CD14-positive monocyte (primary cell): Measurements from ENCODE around the gene CTDP1. TPM values are rescaled to one million over a fixed set of nuclear protein-coding genes. Genes with fewer than 3 reads are reported as not detected.

ENCODE experiments used
- DNase-seq, 3 donors: peaks; one replicate each; pipeline ENCODE4 v3.0.0-alpha.2; 2011 to 2022
- H2AFZ ChIP-seq: 2 replicates; pipeline ENCODE4 v1.6.0; 2012; ENCODE audit warnings: mild to moderate bottlenecking, low read depth, low read length, inconsistent platforms; ENCODE audit not compliant: insufficient read depth, poor library complexity, severe bottlenecking
- H3K27ac ChIP-seq, 2 donors: 1 replicate in 1 of 2; 2 replicates in 1 of 2; pipeline ENCODE4 v1.5.1; 2012 to 2013; ENCODE audit warnings: low read length in 2 of 2, control low read depth in 1 of 2, inconsistent platforms in 1 of 2, low read depth in 1 of 2, mild to moderate bottlenecking in 1 of 2
- H3K27me3 ChIP-seq, 2 donors: one replicate each; pipeline versions ENCODE4 v1.6.0 to v1.6.1; 2011 to 2013; ENCODE audit warnings: low read length in 2 of 2; ENCODE audit not compliant: control insufficient read depth in 2 of 2, insufficient read depth in 2 of 2
- H3K36me3 ChIP-seq, 2 donors: replicated peaks in 1 of 2; 1 replicate in 1 of 2; 2 replicates in 1 of 2; pipeline versions ENCODE4 v1.5.1 to v1.6.1; 2012 to 2013; ENCODE audit warnings: low read length in 2 of 2, control low read depth in 1 of 2, inconsistent platforms in 1 of 2, mild to moderate bottlenecking in 1 of 2; ENCODE audit not compliant: insufficient read depth in 2 of 2, control insufficient read depth in 1 of 2
- H3K4me1 ChIP-seq, 2 donors: 1 replicate in 1 of 2; 2 replicates in 1 of 2; pipeline versions ENCODE4 v1.5.1 to v1.6.1; 2012 to 2013; ENCODE audit warnings: low read length in 2 of 2, control low read depth in 1 of 2, inconsistent platforms in 1 of 2, mild to moderate bottlenecking in 1 of 2, moderate library complexity in 1 of 2; ENCODE audit not compliant: insufficient read depth in 2 of 2, control insufficient read depth in 1 of 2
- H3K4me2 ChIP-seq: replicated peaks from 2 replicates; pipeline ENCODE3; 2012; ENCODE audit warnings: low read length, moderate library complexity, mild to moderate bottlenecking; ENCODE audit not compliant: poor library complexity, severe bottlenecking; ENCODE audit errors: extremely low read depth
- H3K4me3 ChIP-seq, 3 experiments: fragments of 200-600 bp in 1 of 3; sonication (generic) in 1 of 3; replicated peaks in 1 of 3; 1 replicate in 2 of 3; 2 replicates in 1 of 3; pipeline ENCODE4 v1.5.1; 2011 to 2013; ENCODE audit warnings: low read length in 3 of 3, mild to moderate bottlenecking in 3 of 3, control low read depth in 2 of 3, low read depth in 2 of 3, inconsistent platforms in 1 of 3, moderate library complexity in 1 of 3
- H3K79me2 ChIP-seq: 2 replicates; pipeline ENCODE4 v1.6.0; 2012; ENCODE audit warnings: mild to moderate bottlenecking, control low read depth, inconsistent platforms, low read length, moderate library complexity; ENCODE audit not compliant: insufficient read depth
- H3K9ac ChIP-seq: 2 replicates; pipeline ENCODE4 v1.6.0; 2017; ENCODE audit warnings: low read length, mild to moderate bottlenecking; ENCODE audit not compliant: insufficient read depth, poor library complexity, severe bottlenecking
- H3K9me3 ChIP-seq, 2 donors: replicated peaks in 1 of 2; 1 replicate in 1 of 2; 2 replicates in 1 of 2; pipeline versions ENCODE4 v1.5.1 to v1.6.1; 2012 to 2013; ENCODE audit warnings: low read length in 2 of 2, control low read depth in 1 of 2; ENCODE audit not compliant: control insufficient read depth in 1 of 2, insufficient read depth in 1 of 2
- H4K20me1 ChIP-seq: 2 replicates; pipeline ENCODE4 v1.6.0; 2012; ENCODE audit warnings: mild to moderate bottlenecking, low read length, control low read depth, moderate library complexity; ENCODE audit not compliant: insufficient read depth
- H3K27ac Mint-ChIP-seq, 7 donors: one replicate each; pipeline ENCODE4 v1.8.0; 2020; ENCODE audit warnings: mild to moderate bottlenecking in 7 of 7, mixed read lengths in 7 of 7, moderate library complexity in 6 of 7, inconsistent platforms in 2 of 7
- H3K27me3 Mint-ChIP-seq, 3 donors: one replicate each; pipeline ENCODE4 v1.8.0; 2021 to 2022; ENCODE audit warnings: low read depth in 3 of 3, mild to moderate bottlenecking in 3 of 3, mixed read lengths in 3 of 3, moderate library complexity in 3 of 3, inconsistent platforms in 1 of 3
- H3K36me3 Mint-ChIP-seq, 2 donors: one replicate each; pipeline ENCODE4 v1.8.0; 2020; ENCODE audit warnings: mixed read lengths in 2 of 2, inconsistent platforms in 1 of 2, mild to moderate bottlenecking in 1 of 2
- H3K4me1 Mint-ChIP-seq: one replicate; pipeline ENCODE4 v1.8.0; 2020; ENCODE audit warnings: mild to moderate bottlenecking, mixed read lengths
- H3K4me3 Mint-ChIP-seq, 2 donors: one replicate each; pipeline ENCODE4 v1.8.0; 2020; ENCODE audit warnings: mild to moderate bottlenecking in 2 of 2, mixed read lengths in 2 of 2, moderate library complexity in 1 of 2
- H3K9me3 Mint-ChIP-seq, 7 donors: one replicate each; pipeline ENCODE4 v1.8.0; 2020 to 2022; ENCODE audit warnings: mixed read lengths in 7 of 7, mild to moderate bottlenecking in 6 of 7, moderate library complexity in 6 of 7, inconsistent platforms in 2 of 7
- WGBS: methylation state at CpG from one replicate; pipeline ENCODE4 v1.1.5; 2013; ENCODE audit warnings: missing lambda C conversion rate; ENCODE audit not compliant: insufficient coverage; 5-methylcytosine and 5-hydroxymethylcytosine counted together
- intact Hi-C, 2 donors: fragments of 100-400 bp; cut with micrococcal nuclease; formaldehyde crosslinking; loops; one replicate each; pipeline versions ENCODE4 v1.15.0 to v1.15.1; 2023
- polyA plus RNA-seq, 3 donors: library from polyadenylated mRNA; depleted of rRNA in 1 of 3; unstranded in 2 of 3; stranded (reverse) in 1 of 3; fragments of 300-500 nt in 2 of 3; fragments of >200 nt in 1 of 3; fragmentation: Illumina TruSeq in 2 of 3; gene quantifications; 1 replicate in 2 of 3; 2 replicates in 1 of 3; pipeline ENCODE4 v1.2.3, GENCODE V29; 2012 to 2021
- TF ChIP-seq, protein P1 (sequence below): fragments of 200-600 bp; IDR thresholded peaks from one replicate; pipeline ENCODE4 v1.8.0; 2022; ENCODE audit warnings: antibody characterized with exemption, mild to moderate bottlenecking

The CTDP1 gene
- polyA plus RNA-seq, 3 donors: 9.1 to 13.9 (median 9.1) TPM

DNA sequence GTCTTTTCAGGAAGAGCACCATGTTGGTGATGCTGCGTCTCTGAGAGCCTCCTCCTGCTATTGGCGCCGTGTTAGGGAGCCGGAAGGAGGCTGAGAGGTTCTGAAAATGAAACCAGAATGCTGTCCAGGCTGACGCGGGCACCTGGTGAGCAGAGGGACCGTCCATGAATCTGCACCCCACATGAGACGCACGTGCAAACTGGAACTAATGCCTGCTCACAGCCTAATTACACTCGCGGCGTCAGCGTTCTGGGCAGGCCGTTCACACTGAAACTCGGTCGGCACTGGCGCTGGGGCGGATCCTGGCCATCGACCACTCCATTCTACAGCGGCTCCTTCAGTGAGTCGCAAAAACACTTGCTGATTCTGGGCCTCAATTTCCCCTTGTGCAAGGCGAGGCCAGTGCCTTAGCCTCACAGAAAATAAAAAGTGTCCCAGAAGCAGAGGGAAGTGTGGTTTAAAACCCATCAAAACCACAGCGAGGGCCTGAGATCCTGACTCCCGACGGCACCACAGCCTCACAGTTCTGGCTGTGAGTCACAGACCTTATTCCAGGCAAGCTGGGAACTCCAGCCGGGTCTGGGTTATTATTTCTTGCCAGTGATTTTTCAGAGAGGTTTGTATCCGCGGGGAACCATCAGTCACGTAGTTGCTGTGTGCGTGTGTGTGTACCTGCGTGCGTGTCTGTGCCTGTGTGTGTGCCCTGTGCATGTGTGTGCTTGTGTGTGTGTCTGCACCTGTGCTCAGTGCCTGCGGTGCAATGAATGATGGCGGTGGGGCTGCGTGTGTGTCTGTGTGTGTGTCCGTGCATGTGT is 49.1 kb upstream of the CTDP1 start:
- Histone ChIP-seq H3K79me2 (no peaks in the 10 kb centered on the region), H3K4me2 (no peak overlapping the region), H3K9me3 (peaks cover 0 to 9% of the 10 kb centered on the region in 2 donors), H3K4me1 (peaks cover 4 to 8% of the 10 kb centered on the region in 2 donors), H4K20me1 (no peaks in the 10 kb centered on the region), H2AFZ (no peak overlapping the region), H3K36me3 (no peaks in the 10 kb centered on the region), H3K27me3 (peaks cover 0 to 3% of the 10 kb centered on the region in 2 donors), H3K27ac (no peak overlapping the region), H3K9ac (no peak overlapping the region), H3K4me3 (no peak overlapping the region)
- WGBS: 78% methylated on average over 36 of the region's 36 CpGs
- peaks cover 4 to 17% (median 10%) of the 10 kb centered on the region in 7 donors for H3K9me3 Mint-ChIP-seq
- no peak for DNase-seq
- intact Hi-C loops: no loop called here
- H3K27ac Mint-ChIP-seq: peak overlapping the region in 1 of 7 donors; percentile 28
- H3K4me3 Mint-ChIP-seq: no peak overlapping the region
- peaks cover 5% of the 10 kb centered on the region for H3K4me1 Mint-ChIP-seq
- TF ChIP-seq, protein P1, sequence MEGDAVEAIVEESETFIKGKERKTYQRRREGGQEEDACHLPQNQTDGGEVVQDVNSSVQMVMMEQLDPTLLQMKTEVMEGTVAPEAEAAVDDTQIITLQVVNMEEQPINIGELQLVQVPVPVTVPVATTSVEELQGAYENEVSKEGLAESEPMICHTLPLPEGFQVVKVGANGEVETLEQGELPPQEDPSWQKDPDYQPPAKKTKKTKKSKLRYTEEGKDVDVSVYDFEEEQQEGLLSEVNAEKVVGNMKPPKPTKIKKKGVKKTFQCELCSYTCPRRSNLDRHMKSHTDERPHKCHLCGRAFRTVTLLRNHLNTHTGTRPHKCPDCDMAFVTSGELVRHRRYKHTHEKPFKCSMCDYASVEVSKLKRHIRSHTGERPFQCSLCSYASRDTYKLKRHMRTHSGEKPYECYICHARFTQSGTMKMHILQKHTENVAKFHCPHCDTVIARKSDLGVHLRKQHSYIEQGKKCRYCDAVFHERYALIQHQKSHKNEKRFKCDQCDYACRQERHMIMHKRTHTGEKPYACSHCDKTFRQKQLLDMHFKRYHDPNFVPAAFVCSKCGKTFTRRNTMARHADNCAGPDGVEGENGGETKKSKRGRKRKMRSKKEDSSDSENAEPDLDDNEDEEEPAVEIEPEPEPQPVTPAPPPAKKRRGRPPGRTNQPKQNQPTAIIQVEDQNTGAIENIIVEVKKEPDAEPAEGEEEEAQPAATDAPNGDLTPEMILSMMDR: no peak
- H3K27me3 Mint-ChIP-seq: peaks cover 16 to 26% (median 21%) of the 10 kb centered on the region in 3 donors
- H3K36me3 Mint-ChIP-seq: peaks cover 0 to 2% of the 10 kb centered on the region in 2 donors

GRCh38 chr18:79631096-79631507 is 48.5 kb upstream of the CTDP1 start:
- peaks cover 0 to 9% of the 10 kb centered on the region in 2 donors for H3K9me3 ChIP-seq
- H2AFZ ChIP-seq: no peak overlapping the region
- Mint-ChIP-seq H3K36me3 (no peaks in the 10 kb centered on the region), H3K9me3 (peaks cover 4 to 17% (median 10%) of the 10 kb centered on the region in 7 donors), H3K4me1 (no peaks in the 10 kb centered on the region), H3K27me3 (peaks cover 10 to 20% (median 18%) of the 10 kb centered on the region in 3 donors), H3K27ac (peak overlapping the region in 1 of 7 donors; percentile 28), H3K4me3 (no peak overlapping the region)
- no peak for DNase-seq
- no peak overlapping the region for H3K27ac ChIP-seq
- 94% methylated on average over 19 of the region's 21 CpGs for WGBS
- peaks cover 0 to 3% of the 10 kb centered on the region in 2 donors for H3K27me3 ChIP-seq
- intact Hi-C loops: no loop called here
- no peak overlapping the region for H3K4me3 ChIP-seq
- H3K4me1 ChIP-seq: peaks cover 0 to 2% of the 10 kb centered on the region in 2 donors
- H3K9ac ChIP-seq: no peak overlapping the region
- no peaks in the 10 kb centered on the region for H4K20me1 ChIP-seq
- no peaks in the 10 kb centered on the region for H3K36me3 ChIP-seq
- H3K79me2 ChIP-seq: no peaks in the 10 kb centered on the region
- H3K4me2 ChIP-seq: no peak overlapping the region
- TF ChIP-seq, protein P1: no peak
